Measurements from ENCODE around the gene TYRO3.
"Not testable (repeated sequence)": the region's sequence is repeated elsewhere in the genome, so short reads cannot be mapped to it uniquely, and the experiment has no call there.

TYRO3 gene

GRCh38 chr15:41575282-41575681, 16.3 kb downstream of the TYRO3 start:
- DNase-seq = no peak

GRCh38 chr15:41577863-41578735, 19.1 kb downstream of the TYRO3 start:
- DNase-seq = no peak

GRCh38 chr15:41578736-41579383, 19.8 kb downstream of the TYRO3 start:
- no peak for DNase-seq

GRCh38 chr15:41581110-41581509, 22.1 kb downstream of the TYRO3 start:
- DNase-seq = no peak

GRCh38 chr15:41583795-41584194, 24.8 kb downstream of the TYRO3 start:
- DNase-seq = no peak

DNA sequence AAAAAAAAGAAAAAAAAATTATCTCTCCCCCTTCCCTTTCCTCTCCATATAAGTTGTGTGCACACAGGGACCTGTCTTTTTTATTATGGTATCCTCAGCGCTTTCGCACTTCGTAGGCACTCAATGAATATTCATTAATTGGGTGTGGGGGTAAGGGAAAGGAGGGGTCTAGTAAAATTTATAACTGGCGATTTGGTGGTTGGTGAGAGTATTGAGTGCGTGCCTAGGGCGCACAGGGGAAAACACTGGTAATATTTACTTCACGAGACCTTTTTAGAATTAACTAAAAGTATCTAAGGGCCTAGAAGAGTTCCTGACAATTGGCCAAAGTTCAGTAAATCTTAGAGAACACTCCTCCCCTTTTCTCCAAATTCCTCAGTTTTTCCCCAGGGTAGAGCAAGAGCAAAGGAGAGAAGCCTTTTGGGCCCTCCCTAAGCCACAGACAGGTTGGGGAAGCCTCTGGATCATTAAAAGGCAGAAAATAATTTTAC, 25.7 kb downstream of the TYRO3 start:
- no peak for DNase-seq

DNA sequence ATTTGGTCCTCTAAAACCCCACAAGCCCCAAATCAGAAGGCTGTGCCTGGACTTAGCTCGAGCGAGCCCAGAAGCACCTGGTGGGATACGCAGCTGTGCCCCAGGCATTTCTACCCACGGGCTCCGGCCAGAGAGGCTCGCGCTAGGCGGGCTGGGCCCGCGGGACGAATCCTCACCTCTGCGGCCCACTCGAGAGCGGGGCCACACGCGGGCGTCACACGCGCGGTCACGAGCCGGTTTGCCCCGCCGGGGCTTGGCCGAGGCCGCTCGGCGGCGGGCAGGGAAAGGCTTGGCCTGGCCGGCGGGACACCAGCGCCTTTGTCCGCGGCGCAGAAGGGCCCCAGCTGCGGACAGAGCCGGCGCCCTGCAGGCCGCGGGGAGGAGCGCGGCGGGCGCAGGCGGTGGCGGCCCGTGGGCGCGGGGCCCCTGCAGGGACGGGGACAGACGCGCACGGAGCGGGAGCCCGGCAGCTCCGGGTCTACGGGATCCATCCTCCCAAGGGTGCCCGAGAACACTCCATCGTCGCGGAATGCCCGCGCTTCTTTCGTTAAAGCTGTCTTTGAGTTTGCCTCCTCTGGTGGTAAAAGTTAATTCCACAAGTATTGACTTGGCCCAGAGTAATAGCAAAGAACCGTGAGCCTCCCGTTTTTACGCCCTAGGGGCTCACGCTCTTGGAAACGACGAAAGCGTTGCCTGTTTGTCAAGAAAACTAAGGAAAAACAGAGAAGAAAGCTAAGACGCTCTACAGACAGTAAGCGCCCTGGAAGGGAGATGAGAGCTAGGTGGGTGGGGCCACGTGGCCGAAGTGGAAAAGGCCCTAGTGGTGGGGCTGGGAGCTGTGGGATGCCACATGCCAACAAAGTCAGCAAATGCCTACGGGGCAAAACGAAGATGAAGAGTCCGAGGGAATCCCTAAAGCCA, 26.4 kb downstream of the TYRO3 start:
- peak; percentile 85 for DNase-seq

- DNase-seq = not testable (repeated sequence)
Observed at GRCh38 chr15:41586531-41587282, 27.7 kb downstream of the TYRO3 start.

GRCh38 chr15:41589018-41589417, 30.0 kb downstream of the TYRO3 start:
- not testable (repeated sequence) for DNase-seq

DNA sequence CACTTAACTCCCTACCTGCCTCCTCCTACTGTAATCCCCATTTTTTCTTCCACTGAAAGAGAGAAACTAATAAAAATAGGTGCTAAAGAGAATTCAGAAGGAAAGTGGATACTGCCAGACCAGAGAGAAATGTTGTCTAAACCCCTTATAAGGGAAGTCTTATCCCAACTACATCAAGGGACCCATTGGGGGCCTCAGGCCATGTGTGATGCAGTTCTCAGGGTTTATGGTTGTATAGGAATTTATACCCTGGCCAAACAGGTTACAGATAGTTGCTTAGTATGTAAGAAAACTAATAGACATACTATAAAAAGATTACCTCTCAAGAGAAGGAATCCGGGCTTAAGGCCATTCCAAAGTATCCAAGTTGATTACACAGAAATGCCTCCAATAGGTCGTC, 30.6 kb downstream of the TYRO3 start:
- DNase-seq = not testable (repeated sequence)

DNA sequence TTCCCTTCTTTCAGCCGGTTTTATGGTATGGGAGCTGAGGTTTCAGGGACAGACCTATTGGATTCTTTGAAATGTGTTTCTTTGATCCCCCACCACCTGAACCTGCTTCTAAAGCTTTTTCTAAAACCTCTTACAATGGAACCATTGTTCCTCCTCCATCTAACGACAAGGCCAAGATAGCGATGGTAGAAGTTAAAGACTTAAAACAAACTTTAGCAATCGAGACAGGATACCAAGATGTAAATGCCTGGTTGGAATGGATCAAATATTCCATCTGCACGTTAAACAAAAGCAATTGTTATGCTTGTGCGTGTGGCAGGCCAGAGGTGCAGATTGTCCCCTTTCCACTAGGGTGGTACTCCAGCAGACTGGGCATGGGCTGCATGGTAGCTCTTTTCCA, 32.2 kb downstream of the TYRO3 start:
- DNase-seq = not testable (repeated sequence)

DNA sequence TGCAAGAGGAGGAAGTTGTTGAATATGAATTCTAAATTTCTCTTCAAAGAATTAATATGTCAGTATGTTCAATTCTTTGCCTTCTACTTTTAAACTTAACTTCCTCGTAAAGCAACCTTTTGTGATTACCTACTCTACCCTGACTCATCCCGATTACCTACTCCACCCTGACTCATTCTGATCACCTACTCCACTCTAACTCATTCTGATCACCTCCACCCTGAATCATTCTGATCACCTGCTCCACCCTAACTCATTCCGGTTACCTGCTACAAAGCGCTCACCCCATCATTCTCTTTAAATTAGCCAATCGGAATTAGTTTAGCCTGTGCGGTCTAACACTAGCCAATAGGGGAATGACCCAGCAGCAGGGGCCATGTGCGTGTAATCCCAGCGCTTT, 33.7 kb downstream of the TYRO3 start:
- DNase-seq = not testable (repeated sequence)

DNA sequence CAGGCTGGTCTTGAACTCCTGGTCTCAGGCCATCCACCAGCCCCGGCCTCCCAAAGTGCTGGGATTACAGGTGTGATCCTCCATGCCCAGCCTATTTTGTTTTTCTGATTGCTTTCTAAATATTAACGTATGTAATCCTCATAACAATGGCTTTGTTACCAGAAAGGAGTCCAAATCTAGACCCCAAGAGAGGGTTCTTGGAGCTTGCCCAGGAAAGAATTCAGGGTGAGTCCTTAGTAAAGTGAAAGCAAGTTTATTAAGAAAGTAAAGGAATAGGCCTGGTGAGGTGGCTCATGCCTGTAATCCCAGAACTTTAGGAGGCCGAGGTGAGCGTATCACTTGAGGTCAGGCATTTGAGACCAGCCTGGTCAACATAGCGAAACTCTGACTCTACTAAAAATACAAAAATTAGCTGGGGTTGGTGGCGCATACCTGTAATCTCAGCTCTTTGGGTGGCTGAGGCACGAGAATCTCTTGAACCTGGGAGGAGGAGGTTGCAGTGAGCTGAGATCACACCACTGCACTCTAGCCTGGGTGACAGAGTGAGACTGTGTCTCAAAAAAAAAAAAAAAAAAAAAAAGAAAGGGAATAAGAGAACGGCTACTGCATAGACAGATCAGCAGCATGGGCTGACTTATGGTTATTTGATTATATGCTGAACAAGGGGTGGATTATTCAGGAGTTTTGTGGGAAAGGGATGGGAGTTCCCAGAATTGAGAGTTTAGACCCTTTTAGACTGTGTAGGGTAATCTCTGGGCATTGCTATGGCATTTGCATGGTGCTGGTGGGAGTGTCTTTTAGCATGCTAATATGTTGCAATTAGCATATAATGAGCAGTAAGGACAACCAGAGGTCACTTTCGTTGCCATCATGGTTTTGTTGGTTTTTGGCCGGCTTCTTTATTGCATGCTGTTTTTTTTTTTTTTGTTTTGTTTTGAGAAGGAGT, 36.1 kb downstream of the TYRO3 start:
- DNase-seq = no peak

DNA sequence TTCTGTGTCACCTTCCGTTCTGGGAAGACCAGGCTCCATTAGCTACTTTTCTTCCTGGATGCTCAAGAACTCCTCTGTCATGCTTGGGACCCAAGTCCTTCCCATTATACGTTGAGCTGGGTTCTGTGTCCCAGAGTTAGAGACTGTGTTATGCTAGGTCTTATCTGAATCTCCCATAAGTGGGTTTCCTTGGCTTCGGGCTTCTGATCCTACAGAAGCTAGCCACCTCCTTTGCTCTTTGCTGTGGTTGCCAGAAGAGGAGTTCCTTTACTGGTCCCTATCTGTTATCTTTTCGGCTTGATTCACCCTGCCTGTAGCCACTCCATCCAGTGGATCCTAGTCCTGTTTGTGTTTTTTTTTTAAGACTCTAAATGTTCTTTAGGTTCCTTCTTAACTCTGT, 38.0 kb downstream of the TYRO3 start:
- no peak for DNase-seq

- DNase-seq = no peak
Observed at GRCh38 chr15:41597787-41598186, 38.8 kb downstream of the TYRO3 start.

DNA sequence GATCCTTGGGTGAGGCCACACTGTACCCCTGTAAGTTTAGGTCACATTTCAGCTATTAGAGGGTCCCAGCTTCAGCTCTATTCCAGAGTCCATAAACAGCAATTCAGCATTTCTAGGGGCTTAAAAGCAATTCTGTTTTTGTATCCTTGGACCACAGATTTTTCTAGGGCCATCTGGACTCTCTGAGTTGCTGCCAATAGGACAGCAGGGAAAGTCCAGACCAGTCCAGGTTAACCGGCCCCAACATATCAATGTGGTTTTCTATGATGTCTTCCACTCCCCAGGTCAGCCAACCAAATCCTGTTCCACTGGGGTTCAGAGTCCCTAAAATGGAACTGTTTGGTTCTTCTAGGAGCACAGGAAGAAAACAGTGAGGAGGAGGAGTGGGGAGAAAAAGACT, 40.0 kb downstream of the TYRO3 start:
- DNase-seq = no peak

DNA sequence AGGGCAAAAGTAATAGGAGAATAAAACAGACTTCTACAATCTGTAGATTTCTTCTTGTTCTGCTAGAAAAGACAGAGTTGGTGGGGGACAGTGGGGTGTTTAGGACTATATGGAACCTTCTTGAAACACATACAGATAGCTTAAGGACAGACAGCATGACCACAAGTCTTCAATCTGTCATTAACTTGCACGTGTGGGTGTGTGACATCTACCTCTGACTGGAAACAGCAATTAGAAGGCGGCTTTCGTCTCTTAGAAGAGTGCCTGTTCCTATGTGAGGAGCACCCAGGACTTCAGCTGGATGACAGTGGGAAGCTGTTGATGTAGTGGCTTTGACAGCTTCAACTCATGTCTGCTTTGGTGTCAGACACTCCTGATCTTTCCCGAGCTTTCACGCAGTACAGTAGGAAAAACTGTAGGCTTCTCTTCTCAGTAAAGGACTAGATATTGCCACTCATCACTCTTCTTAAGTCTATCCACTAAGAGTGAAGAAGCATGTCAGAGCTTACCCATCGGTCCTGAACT, 44.5 kb downstream of the TYRO3 start:
- DNase-seq = no peak

- DNase-seq = peak; percentile 86
Observed at GRCh38 chr15:41603941-41604911, 45.2 kb downstream of the TYRO3 start.

DNA sequence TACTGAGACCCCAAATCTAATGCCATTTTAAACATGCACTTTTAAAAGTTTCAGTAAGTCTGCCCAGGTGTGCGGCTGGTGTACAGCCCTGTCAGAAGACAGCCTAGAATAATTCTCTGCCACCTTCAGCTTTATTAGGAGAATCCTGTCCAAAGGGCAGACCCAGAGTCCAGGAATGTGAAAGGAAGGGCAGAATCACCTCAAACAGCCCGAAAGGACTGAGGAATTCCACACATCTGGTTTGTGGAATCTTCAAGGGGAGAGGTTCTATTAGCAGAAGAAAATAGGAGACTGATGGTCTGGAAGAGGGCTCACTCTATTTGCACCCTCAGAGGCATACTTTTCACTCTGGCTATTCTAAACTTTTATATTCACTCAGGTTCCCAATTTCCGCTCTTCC, 46.6 kb downstream of the TYRO3 start:
- DNase-seq = no peak

DNA sequence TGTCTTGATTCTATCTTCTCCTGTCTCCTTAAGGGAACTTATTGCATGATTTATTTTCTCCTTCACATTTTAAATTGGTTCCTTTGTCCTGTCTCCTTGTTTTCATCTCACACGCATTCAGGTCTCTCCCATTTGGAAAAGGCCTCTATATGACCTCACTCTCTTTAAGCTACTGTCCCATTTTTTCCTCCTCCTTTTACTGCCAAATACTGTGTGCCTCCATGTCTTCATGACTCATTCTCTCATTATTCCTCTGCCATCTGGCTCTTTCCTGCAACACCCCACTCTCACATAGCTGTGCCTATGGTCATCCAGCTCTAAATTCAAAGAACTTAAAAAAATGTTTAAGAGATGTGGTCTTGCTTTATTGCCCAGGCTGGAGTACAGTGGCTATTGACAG, 48.0 kb downstream of the TYRO3 start:
- no peak for DNase-seq
